Stimulated activated CD8-positive, alpha-beta memory T cell treated with anti-CD3 and anti-CD28 coated beads, Interleukin-12 subunit alpha, Interleukin-12 subunit beta, amount 100 ng/mL, for 4 hours (primary cell): ENCODE results near the gene IFNLR1.

Experiments used
- DNase-seq: peaks from one replicate; pipeline ENCODE4 v3.0.0-alpha.2; 2020; ENCODE audit warnings: low read depth

The IFNLR1 gene

GRCh38 chr1:24147194-24147593 lies 39.9 kb downstream of the IFNLR1 start:
- no peak for DNase-seq

GRCh38 chr1:24142546-24143534 lies 44.2 kb downstream of the IFNLR1 start, which contains the start of gene IL22RA1:
Gene IL22RA1 (minus strand): TSS chr1:24143140. CDS start chr1:24143082, 58 bp downstream.
- DNase-seq: no peak

- DNase-seq: no peak
Measured at GRCh38 chr1:24141311-24141997, 45.6 kb downstream of the IFNLR1 start.

DNA sequence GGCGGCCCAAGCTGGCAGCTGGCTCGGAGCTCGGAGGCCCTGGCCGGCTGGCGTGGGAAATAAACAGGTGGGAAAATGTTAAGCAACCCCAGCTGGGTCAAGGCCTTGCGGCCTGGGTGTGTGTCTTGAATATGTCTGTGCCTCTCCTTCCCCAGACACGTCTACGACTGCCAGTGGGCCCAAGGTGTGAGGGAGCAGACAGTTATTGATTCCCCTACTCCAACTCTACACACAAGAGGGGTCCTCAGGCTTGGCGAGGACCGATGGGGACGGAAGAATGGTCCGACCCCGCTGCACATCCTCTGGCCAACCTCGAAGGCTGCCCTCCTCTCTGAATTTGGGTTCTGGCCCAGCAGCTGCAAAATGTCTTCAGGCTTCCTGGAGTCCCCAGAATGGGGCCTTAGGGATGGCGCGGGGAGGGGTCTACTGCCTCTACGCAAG lies 46.3 kb downstream of the IFNLR1 start:
- DNase-seq: no peak

- no peak for DNase-seq
Measured at GRCh38 chr1:24139841-24140425, 47.2 kb downstream of the IFNLR1 start.

DNA sequence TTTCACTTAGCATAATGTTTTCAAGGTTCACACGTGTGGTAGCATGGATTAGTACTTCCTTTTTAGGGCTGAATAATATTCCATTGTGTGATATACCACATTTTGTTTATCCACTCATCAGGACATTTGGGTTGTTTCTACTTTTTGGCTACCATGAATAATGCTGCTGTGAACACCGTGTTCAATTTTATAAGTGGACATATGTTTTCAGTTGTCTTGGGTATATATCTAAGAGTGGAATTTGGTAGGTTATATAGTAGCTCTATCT lies 47.9 kb downstream of the IFNLR1 start:
- no peak for DNase-seq

DNA sequence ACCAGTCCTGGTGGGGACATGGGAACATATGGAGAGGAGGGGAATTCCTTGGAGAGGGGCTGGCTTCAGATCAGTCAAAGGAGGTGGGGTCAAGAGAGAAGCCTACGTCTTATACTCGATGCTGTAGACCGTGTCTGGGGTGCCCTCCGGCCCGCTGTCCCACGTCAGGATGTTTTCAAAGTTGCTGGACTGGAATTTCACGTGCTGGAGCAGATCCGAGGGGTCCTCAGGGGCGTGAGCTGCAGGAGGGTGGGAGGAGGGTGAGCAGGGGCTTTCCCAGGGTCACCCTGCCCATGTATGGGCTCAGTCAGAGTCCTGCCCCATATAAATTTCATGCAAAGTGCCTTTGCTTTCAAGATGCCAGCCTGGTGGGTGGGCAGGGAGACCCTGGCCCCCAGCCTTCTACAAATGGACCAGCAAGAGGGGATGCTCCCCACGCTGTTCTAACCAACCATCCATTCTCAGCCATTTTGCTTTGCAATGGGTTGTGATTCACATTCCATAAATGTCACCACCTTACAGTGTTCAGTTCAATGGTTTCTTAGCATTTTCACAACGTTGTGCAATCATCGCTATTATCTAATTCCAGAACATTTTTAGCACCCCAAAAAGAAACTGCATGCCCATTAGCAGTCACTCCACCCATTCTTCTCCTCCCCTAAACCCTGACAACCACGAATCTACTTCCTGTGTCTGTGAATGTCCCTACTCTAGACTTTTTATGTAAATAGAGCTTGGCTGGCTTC lies 48.4 kb downstream of the IFNLR1 start:
- DNase-seq: no peak

DNA sequence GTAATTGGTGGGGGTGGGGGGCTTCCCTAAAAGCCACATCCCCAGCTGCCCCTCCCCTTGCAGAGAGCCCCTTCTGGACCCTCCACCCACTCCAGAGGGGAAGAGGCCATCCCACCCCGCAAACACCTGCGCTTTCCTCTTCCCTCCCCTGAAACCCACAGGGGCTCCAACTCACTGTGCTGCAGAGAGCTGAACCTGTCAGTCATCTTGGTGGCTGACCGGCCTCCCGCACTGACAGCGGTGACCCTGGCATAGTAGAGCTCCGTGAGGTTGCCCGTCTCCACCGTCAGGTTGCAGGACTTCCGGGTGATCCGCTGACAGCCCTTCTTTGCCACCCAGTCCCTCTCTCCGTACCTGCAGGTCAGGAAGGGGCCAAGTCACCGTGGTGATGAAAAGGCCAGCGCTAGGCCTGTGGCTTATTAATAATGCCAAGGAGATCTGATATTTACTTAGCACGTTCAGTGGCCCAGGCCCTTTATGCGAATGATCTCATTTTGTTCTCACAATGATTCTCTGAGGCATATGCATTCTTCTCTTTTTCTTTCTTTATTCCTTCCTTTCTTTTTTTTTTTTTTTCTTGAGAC lies 50.0 kb downstream of the IFNLR1 start:
- DNase-seq: no peak

DNA sequence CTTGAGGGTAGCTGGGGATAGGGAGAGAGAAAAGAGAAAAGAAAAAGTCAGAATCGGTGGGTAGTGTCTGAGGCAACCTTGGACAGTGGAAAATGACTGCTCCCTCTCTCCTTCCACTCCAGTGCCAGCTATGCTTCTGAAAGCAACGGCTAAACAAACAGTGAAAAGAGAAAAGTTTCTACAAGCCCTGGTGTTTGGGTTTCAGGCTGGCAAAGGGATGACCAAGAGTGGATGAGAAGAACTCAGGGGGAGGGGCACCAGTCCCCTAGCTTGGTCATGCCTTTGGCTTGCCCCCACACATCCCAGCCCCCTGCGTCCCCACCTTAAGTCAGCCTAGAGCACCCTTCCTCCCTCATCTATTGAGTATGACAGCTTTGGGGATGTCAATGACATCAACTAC lies 52.7 kb downstream of the IFNLR1 start:
- DNase-seq: no peak

DNA sequence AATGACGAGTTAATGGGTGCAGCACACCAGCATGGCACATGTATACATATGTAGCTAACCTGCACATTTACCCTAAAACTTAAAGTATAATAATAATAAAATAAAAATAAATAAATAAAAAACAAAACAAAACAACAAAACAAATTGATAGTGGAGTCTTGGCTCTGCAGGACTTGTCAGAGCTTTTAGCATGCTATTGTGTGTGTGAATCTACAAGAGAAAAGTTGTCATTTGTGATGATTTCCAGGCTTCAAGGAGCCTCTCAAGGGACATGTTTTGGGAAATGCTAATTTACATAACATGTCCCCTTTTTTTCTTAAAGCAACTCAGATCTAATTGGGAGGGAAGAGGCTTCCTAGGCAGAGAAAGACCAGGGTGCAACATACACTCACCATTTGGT lies 53.3 kb downstream of the IFNLR1 start:
- DNase-seq: no peak

- DNase-seq: no peak
Measured at GRCh38 chr1:24130385-24130784, 56.7 kb downstream of the IFNLR1 start.

DNA sequence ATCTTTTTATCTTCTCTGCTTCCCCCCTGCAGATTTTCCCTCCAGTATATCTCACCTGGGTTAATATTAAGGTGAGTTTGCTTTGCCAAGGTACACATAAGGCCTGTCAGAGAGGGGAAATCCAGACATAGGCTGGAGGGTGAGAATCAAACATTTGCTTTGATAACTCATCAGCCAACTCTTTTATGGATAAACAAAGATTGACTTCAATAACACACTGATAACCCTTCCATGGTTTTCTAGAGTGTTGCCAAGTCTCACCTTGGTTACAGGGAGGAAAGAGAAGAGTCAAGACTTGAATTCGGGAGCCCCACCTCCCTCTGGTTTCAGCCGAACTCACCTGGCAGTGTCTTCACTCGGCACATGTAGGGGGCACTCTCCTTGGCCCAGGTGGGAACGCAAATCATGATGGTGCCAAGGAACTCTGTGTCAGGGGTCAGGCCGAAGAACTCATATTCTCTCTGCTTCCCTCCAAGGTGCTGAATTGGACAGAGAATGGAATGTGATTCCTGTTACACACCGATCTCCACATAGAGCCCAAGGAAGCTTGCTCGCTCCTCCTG lies 59.2 kb downstream of the IFNLR1 start:
- no peak for DNase-seq

DNA sequence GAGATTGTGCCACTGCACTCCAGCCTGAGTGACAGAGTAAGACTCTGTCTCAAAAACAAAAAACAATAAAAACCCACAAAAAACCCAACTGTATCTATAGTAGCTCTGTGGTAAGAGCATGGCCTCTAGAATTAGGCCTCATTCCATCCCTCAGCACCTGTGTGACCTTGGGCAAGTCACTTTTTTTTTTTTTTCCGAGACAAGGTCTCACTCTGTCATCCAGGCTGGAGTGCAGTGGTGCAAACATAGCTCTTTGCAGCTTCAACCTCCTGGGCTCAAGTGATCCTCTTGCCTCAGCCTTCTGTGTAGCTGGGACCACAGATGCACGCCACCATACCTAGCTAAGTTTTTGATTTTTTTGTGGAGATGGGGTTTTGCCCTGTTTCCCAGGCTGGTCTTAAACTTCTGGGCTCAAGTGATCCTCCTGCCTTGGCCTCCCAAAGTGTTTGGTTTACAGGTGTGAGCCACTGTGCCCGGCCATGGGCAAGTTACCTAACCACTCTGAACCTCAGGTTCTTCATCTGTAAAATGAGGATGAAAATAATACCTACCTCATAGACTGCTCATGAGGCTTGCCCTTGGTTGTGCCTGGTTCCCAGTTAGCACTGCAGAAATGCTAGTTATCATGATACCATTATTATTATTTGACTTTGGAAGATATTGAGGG lies 59.8 kb downstream of the IFNLR1 start:
- no peak for DNase-seq

DNA sequence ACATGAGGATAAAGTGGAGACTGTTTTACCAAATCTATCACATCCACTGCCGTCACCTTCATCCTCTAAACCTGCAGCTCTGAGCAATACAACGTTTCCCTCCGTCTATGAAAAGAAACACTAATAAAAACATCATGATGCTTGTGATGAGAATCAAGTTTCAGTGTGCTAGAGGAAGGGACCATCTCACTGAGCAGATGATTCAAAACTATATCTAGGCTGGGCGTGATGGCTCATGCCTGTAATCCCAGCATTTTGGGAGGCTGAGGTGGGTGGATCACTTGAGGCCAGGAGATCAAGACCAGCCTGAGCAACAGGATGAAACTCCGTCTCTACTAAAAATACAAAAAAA lies 60.4 kb downstream of the IFNLR1 start:
- DNase-seq: no peak

DNA sequence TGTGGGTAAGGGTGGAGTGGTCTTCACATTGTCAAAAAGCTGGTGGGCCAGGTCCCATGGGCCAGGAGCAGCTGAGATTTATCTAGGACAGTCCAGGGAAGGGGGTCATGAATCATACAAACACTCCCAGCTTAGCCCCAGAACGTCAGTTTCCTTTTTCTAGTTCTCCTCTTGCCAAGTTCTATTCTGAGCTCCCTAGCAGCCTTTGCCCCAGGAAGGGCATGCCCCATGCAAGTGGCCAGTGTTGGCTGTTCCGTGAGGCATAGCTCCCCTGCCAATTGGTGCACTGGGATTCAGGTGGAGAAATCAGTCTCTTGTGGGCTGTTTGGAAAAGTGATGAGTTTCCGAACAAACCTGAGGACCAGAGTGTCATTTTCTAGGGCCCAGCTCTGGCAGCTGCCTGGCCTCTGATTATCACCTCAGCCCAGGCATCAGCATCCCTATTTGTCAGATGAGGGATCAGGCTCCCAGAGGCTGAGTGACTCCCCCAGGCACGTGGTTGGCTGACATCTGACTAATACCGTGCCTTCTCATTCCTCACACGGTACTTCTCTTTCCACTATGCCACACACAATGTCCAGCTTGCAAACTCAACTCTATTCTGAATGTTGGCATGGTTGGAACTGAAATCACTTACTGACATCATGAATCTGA lies 60.9 kb downstream of the IFNLR1 start:
- no peak for DNase-seq

- DNase-seq: no peak
Measured at GRCh38 chr1:24125456-24125855, 61.6 kb downstream of the IFNLR1 start.

DNA sequence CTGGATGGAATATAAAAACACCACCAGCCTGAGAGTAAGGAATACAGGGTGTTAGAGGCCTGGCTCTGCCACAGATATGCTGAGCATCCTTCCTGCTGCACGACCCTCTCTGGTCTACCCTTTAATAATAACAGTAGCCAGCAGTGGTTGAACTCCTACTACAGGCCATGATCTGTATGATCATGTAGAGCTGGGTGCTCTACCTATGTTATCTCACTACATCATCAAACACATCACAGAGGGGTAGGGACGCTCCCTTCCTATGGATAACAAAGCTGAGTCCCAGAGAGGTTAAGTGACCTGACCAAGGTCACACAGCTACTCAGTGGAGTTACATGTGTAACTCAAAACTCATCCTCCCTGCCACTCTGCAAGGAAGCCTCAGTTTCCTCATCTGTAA lies 62.1 kb downstream of the IFNLR1 start:
- no peak for DNase-seq

DNA sequence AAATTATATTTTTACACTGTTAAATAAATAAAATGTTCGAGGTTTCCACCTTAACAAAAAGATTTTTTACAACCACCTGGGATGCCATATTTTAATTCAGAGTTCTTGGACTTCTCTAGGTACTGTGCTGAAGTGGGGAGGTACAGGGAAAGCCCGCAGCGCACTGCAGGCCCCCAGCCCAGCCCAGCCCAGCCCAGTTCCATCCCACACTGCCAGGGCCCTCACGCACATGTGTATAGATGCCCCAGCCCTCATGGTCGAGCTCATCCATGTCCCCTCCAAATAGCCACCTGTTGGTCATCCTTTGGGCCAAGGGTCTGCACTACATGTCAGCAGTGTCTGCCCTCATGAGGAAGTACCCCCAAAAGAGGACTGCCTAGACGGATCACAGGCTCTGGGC lies 63.5 kb downstream of the IFNLR1 start:
- DNase-seq: no peak

GRCh38 chr1:24122776-24123175 lies 64.3 kb downstream of the IFNLR1 start:
- no peak for DNase-seq

GRCh38 chr1:24121406-24121805 lies 65.7 kb downstream of the IFNLR1 start:
- DNase-seq: no peak

DNA sequence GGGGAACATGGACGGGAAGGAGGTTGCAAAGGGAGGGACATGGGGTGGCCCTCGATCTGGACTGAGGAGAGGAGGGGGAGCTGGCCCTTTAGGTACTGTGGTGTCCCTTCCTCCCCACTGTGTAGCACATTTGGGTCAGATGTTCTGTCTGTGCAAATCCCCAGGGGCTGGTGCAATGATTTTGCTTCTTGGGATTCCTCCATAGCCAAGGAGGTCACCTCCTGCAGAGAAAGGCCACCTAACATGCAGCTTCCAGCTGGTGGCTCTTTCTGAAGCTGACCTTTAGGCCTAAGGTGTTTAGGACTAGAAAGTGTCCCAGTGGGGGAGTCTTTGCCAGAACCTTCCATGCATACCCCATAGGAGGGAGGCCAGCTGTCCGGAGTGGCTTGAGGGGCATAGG lies 66.1 kb downstream of the IFNLR1 start:
- DNase-seq: no peak
